PC-9 (cell line): ENCODE results near the gene VWA7. TPM values are rescaled to one million over a fixed set of nuclear protein-coding genes. Genes with fewer than 3 reads are reported as not detected.

Experiments used
- BruUV-seq: library from RNA; stranded (reverse); fragments of 400-500 nt; replicated peaks from 2 replicates; lab custom pipeline; 2021; lab: Mats Ljungman, UMichigan
- CTCF ChIA-PET: fragments of 300-600 bp; sonication (Branson Sonifier 250); formaldehyde crosslinking; loops from one replicate; lab custom pipeline; 2022; ENCODE audit warnings: antibody characterized with exemption; lab: Charles Lee
- POLR2A ChIA-PET: fragments of 300-600 bp; sonication (Branson Sonifier 250); formaldehyde crosslinking; loops from one replicate; lab custom pipeline; 2022; ENCODE audit warnings: antibody characterized with exemption; ENCODE audit not compliant: unreplicated experiment; lab: Charles Lee
- DNase-seq, 2 experiments: peaks; one replicate each; pipeline versions ENCODE4 v3.0.0 to v3.0.0-alpha.2; 2015 to 2022; ENCODE audit warnings: mixed read lengths in 1 of 2
- H2AFZ ChIP-seq: fragments of 200-600 bp; sonication (generic); 2 replicates; pipeline ENCODE4 v1.8.1; 2017; ENCODE audit warnings: antibody characterized with exemption
- H3F3A ChIP-seq: fragments of 200-600 bp; sonication (generic); 2 replicates; pipeline ENCODE4 v1.8.1; 2017; ENCODE audit warnings: antibody characterized with exemption, mild to moderate bottlenecking, low read depth; ENCODE audit not compliant: insufficient read depth
- H3K27ac ChIP-seq: fragments of 200-600 bp; sonication (generic); 2 replicates; pipeline ENCODE4 v1.6.1; 2016; ENCODE audit warnings: mixed run types
- H3K27me3 ChIP-seq: fragments of 200-600 bp; sonication (generic); 2 replicates; pipeline ENCODE4 v1.6.1; 2016; ENCODE audit warnings: low read depth, mixed run types; ENCODE audit not compliant: insufficient read depth
- H3K36me3 ChIP-seq: fragments of 200-600 bp; sonication (generic); 2 replicates; pipeline ENCODE4 v1.6.1; 2016; ENCODE audit warnings: low read depth, mixed run types
- H3K4me1 ChIP-seq: fragments of 200-600 bp; sonication (generic); replicated peaks from 2 replicates; pipeline ENCODE4 v1.6.1; 2016; ENCODE audit warnings: mixed run types; ENCODE audit not compliant: insufficient read depth
- H3K4me2 ChIP-seq: fragments of 200-600 bp; sonication (generic); 2 replicates; pipeline ENCODE4 v1.6.1; 2017; ENCODE audit warnings: mixed run types
- H3K4me3 ChIP-seq: fragments of 200-600 bp; sonication (generic); 2 replicates; pipeline ENCODE4 v1.6.1; 2016; ENCODE audit warnings: mixed run types
- H3K79me2 ChIP-seq: fragments of 200-600 bp; sonication (generic); 2 replicates; pipeline ENCODE4 v1.6.1; 2017; ENCODE audit warnings: low read depth, mixed run types
- H3K9me2 ChIP-seq: fragments of 200-600 bp; sonication (generic); 2 replicates; pipeline ENCODE4 v1.8.1; 2017; ENCODE audit warnings: mild to moderate bottlenecking; ENCODE audit not compliant: insufficient read depth
- H3K9me3 ChIP-seq: fragments of 200-600 bp; sonication (generic); 2 replicates; pipeline ENCODE4 v1.8.1; 2016; ENCODE audit warnings: low read depth; ENCODE audit not compliant: insufficient read depth
- H4K20me1 ChIP-seq: fragments of 200-600 bp; sonication (generic); 2 replicates; pipeline ENCODE4 v1.8.1; 2017; ENCODE audit not compliant: insufficient read depth
- CTCF ChIP-seq: fragments of 200-600 bp; sonication (generic); conservative IDR thresholded peaks from 2 replicates; pipeline ENCODE4 v1.6.1; 2017; ENCODE audit warnings: mixed run types, antibody characterized with exemption, mild to moderate bottlenecking, moderate library complexity
- EZH2 ChIP-seq: fragments of 200-600 bp; sonication (generic); IDR thresholded peaks from 2 replicates; pipeline ENCODE4 v1.8.0; 2017; ENCODE audit warnings: antibody characterized with exemption, low read depth
- intact Hi-C: fragments of 100-400 bp; cut with micrococcal nuclease; formaldehyde crosslinking; loops from one replicate; pipeline ENCODE4 v1.10.0; 2022; ENCODE audit not compliant: unreplicated experiment
- total RNA-seq: library from RNA; stranded (reverse); gene quantifications from 2 replicates; pipeline ENCODE4 v1.2.3, GENCODE V29; 2021

Gene VWA7
- total RNA-seq, 1 experiment from 2014 or later: 6.0 TPM

GRCh38 chr6:31785475-31785874, 8.3 kb upstream of the VWA7 start:
- H3F3A ChIP-seq: peaks cover 14% of the 10 kb centered on the region
- H3K79me2 ChIP-seq: peaks cover 7% of the 10 kb centered on the region; the same call in 1 of the 2 replicates
- no peak overlapping the region for H3K4me2 ChIP-seq
- DNase-seq: no peak
- intact Hi-C loops: no loop called here
- TF ChIP-seq CTCF (no peak), EZH2 (no peak)
- POLR2A ChIA-PET: no interaction called here
- H3K4me3 ChIP-seq: no peak overlapping the region
- no peaks in the 10 kb centered on the region for H3K9me3 ChIP-seq
- CTCF ChIA-PET: no interaction called here
- BruUV-seq: no TSS peak
- H4K20me1 ChIP-seq: no peaks in the 10 kb centered on the region; the same call in 1 of the 2 replicates
- no peaks in the 10 kb centered on the region for H3K4me1 ChIP-seq
- H3K9me2 ChIP-seq: no peaks in the 10 kb centered on the region
- H3K27me3 ChIP-seq: no peaks in the 10 kb centered on the region
- H3K36me3 ChIP-seq: peaks cover 26% of the 10 kb centered on the region
- H3K27ac ChIP-seq: no peak overlapping the region
- H2AFZ ChIP-seq: no peak overlapping the region

GRCh38 chr6:31784098-31784925, 7.2 kb upstream of the VWA7 start:
- no peaks in the 10 kb centered on the region for H3K4me1 ChIP-seq
- no peaks in the 10 kb centered on the region for H3K9me3 ChIP-seq
- peaks cover 7% of the 10 kb centered on the region for H3F3A ChIP-seq
- no peaks in the 10 kb centered on the region for H3K27me3 ChIP-seq
- TF ChIP-seq EZH2 (no peak), CTCF (no peak)
- POLR2A ChIA-PET: no interaction called here
- CTCF ChIA-PET: no interaction called here
- DNase-seq: no peak
- H3K9me2 ChIP-seq: no peaks in the 10 kb centered on the region
- peaks cover 22% of the 10 kb centered on the region for H3K36me3 ChIP-seq
- H2AFZ ChIP-seq: no peak overlapping the region
- intact Hi-C loops: no loop called here
- H3K79me2 ChIP-seq: peaks cover 1% of the 10 kb centered on the region; the same call in 1 of the 2 replicates
- no peak overlapping the region for H3K4me3 ChIP-seq
- H3K4me2 ChIP-seq: no peak overlapping the region
- no peaks in the 10 kb centered on the region; the same call in 1 of the 2 replicates for H4K20me1 ChIP-seq
- BruUV-seq: no TSS peak
- H3K27ac ChIP-seq: no peak overlapping the region

- no TSS peak for BruUV-seq
- no peaks in the 10 kb centered on the region for H3K9me3 ChIP-seq
- peaks cover 18% of the 10 kb centered on the region; the same call in 1 of the 2 replicates for H3K36me3 ChIP-seq
- POLR2A ChIA-PET: no interaction called here
- H3F3A ChIP-seq: peaks cover 16% of the 10 kb centered on the region; the same call in 1 of the 2 replicates
- H3K27ac ChIP-seq: no peak overlapping the region
- TF ChIP-seq EZH2: no peak
- no peak overlapping the region for H3K4me2 ChIP-seq
- no peaks in the 10 kb centered on the region for H3K9me2 ChIP-seq
- no peak overlapping the region for H3K4me3 ChIP-seq
- H2AFZ ChIP-seq: no peak overlapping the region
- no peak for DNase-seq
- CTCF ChIA-PET: interaction anchor here (0.7 kb wide), 1 partner anchor 9 kb away, joined by 3 read pairs; no protein-coding TSS in a partner anchor
- no peaks in the 10 kb centered on the region for H3K79me2 ChIP-seq
- H3K4me1 ChIP-seq: peaks cover 4% of the 10 kb centered on the region; the same call in 1 of the 2 replicates
- intact Hi-C loops: no loop called here
- no peaks in the 10 kb centered on the region for H3K27me3 ChIP-seq
- no peaks in the 10 kb centered on the region for H4K20me1 ChIP-seq
Observed at GRCh38 chr6:31782126-31782855, 5.2 kb upstream of the VWA7 start.
